HCT116 (cell line): ENCODE data around the gene PRR29. TPM values are rescaled to one million over a fixed set of nuclear protein-coding genes. Genes with fewer than 3 reads are reported as not detected.

Experiments
- ATAC-seq: fragments of 200-7000 bp; cut with Tn5 transposase; 2 replicates; pipeline ENCODE4 v1.9.1; 2020; ENCODE audit warnings: mild to moderate bottlenecking, moderate library complexity
- BruUV-seq: library from RNA; stranded (reverse); fragments of 400-500 nt; replicated peaks from 2 replicates; lab custom pipeline; 2021; lab: Mats Ljungman, UMichigan
- CTCF ChIA-PET: fragments of 300-600 bp; sonication (Branson Sonifier 250); formaldehyde crosslinking; loops from one replicate; lab custom pipeline; 2021; ENCODE audit warnings: antibody characterized with exemption; lab: Charles Lee
- POLR2A ChIA-PET: fragments of 300-600, 350-600 bp; sonication (Branson Sonifier 250); formaldehyde crosslinking; loops from one replicate; lab custom pipeline; 2021; ENCODE audit warnings: antibody characterized with exemption; lab: Charles Lee
- RAD21 ChIA-PET, 2 experiments: fragments of 300-600 bp; sonication (Branson Sonifier 250); formaldehyde crosslinking; loops; one replicate each; lab custom pipeline; 2023; ENCODE audit warnings: low total read pairs in 2 of 2; ENCODE audit not compliant: uncharacterized antibody in 2 of 2, unreplicated experiment in 2 of 2, low non-redundant PET in 1 of 2; lab: Charles Lee
- DNase-seq: peaks from one replicate; pipeline ENCODE4 v3.0.0-alpha.2; 2010; ENCODE audit warnings: low read depth, low spot score
- H2AFZ ChIP-seq: fragments of 200-600 bp; shearing (Covaris generic), sonication (generic); 2 replicates; pipeline ENCODE4 v1.6.1; 2017; ENCODE audit warnings: low read depth, mixed run types, mixed read lengths, antibody characterized with exemption, low read length; ENCODE audit not compliant: poor library complexity, severe bottlenecking
- H3K27ac ChIP-seq: 2 replicates; pipeline ENCODE4 v1.5.1; 2012; ENCODE audit warnings: low read depth, low read length
- H3K27me3 ChIP-seq: fragments of 200-600 bp; sonication (generic); 2 replicates; pipeline ENCODE4 v1.6.1; 2016; ENCODE audit warnings: mixed run types, low read length, mixed read lengths; ENCODE audit not compliant: insufficient read depth
- H3K36me3 ChIP-seq, 2 experiments: fragments of 200-500 bp in 1 of 2; fragments of 200-600 bp in 1 of 2; sonication (Bioruptor generic) in 1 of 2; sonication (generic) in 1 of 2; 2 replicates each; pipeline versions ENCODE4 v1.5.1 to v1.6.1; 2014 to 2016; ENCODE audit warnings: low read length in 2 of 2, inconsistent platforms in 1 of 2, mixed read lengths in 1 of 2, mixed run types in 1 of 2; ENCODE audit not compliant: insufficient read depth in 2 of 2, control insufficient read depth in 1 of 2
- H3K4me1 ChIP-seq, 2 experiments: fragments of 200-600 bp in 1 of 2; sonication (generic) in 1 of 2; 2 replicates each; pipeline versions ENCODE4 v1.5.1 to v1.6.1; 2012 to 2017; ENCODE audit warnings: low read length in 2 of 2, inconsistent platforms in 1 of 2, mild to moderate bottlenecking in 1 of 2, mixed read lengths in 1 of 2, mixed run types in 1 of 2, moderate library complexity in 1 of 2; ENCODE audit not compliant: insufficient read depth in 2 of 2, control insufficient read depth in 1 of 2
- H3K4me2 ChIP-seq: fragments of 200-600 bp; sonication (generic); 2 replicates; pipeline ENCODE4 v1.6.1; 2017; ENCODE audit warnings: mixed run types, low read length, mixed read lengths
- H3K4me3 ChIP-seq, 2 experiments: fragments of 200-600 bp in 1 of 2; sonication (generic) in 1 of 2; replicated peaks in 1 of 2; 2 replicates each; pipeline ENCODE4 v1.5.1; 2011 to 2016; ENCODE audit warnings: low read length in 2 of 2, control low read depth in 1 of 2, low read depth in 1 of 2, mild to moderate bottlenecking in 1 of 2, mixed read lengths in 1 of 2, mixed run types in 1 of 2
- H3K79me2 ChIP-seq: fragments of 200-600 bp; sonication (generic); 2 replicates; pipeline ENCODE4 v1.6.1; 2017; ENCODE audit warnings: mild to moderate bottlenecking, mixed run types, low read length, moderate library complexity, mixed read lengths; ENCODE audit not compliant: insufficient read depth
- H3K9ac ChIP-seq: fragments of 200-600 bp; sonication (generic); 2 replicates; pipeline ENCODE4 v1.6.1; 2016; ENCODE audit warnings: low read length, mixed read lengths
- H3K9me2 ChIP-seq: fragments of 200-600 bp; sonication (generic), shearing (Covaris generic); 2 replicates; pipeline ENCODE4 v1.6.1; 2017; ENCODE audit warnings: mixed run types, mild to moderate bottlenecking, moderate library complexity; ENCODE audit not compliant: insufficient read depth
- H3K9me3 ChIP-seq, 2 experiments: fragments of 200-500 bp in 1 of 2; fragments of 200-600 bp in 1 of 2; sonication (Bioruptor generic) in 1 of 2; sonication (generic) in 1 of 2; 2 replicates each; pipeline ENCODE4 v1.6.1; 2014 to 2017; ENCODE audit warnings: low read length in 2 of 2, mixed read lengths in 2 of 2, inconsistent platforms in 1 of 2, low read depth in 1 of 2, mild to moderate bottlenecking in 1 of 2, mixed run types in 1 of 2, moderate library complexity in 1 of 2; ENCODE audit not compliant: control insufficient read depth in 1 of 2, insufficient read depth in 1 of 2
- H4K20me1 ChIP-seq: fragments of 200-600 bp; sonication (generic), shearing (Covaris generic); 2 replicates; pipeline ENCODE4 v1.6.1; 2017; ENCODE audit warnings: mixed run types, mild to moderate bottlenecking, moderate library complexity; ENCODE audit not compliant: insufficient read depth
- ATF3 ChIP-seq: IDR thresholded peaks from 2 replicates; pipeline ENCODE4 v1.6.1; 2012
- CBX3 ChIP-seq: IDR thresholded peaks from 2 replicates; pipeline ENCODE4 v1.6.1; 2012; ENCODE audit warnings: low read depth
- POLR2AphosphoS5 ChIP-seq: IDR thresholded peaks from 2 replicates; pipeline ENCODE4 v1.6.1; 2011; ENCODE audit warnings: mild to moderate bottlenecking, low read depth, low read length, moderate library complexity
- SRF ChIP-seq: IDR thresholded peaks from 2 replicates; pipeline ENCODE4 v1.6.1; 2012; ENCODE audit warnings: low read depth
- ZNF274 ChIP-seq: fragments of 200-500 bp; sonication (Bioruptor generic); IDR thresholded peaks from 2 replicates; pipeline ENCODE4 v1.6.1; 2014; ENCODE audit warnings: mild to moderate bottlenecking, low read depth, low read length, inconsistent platforms
- intact Hi-C: fragments of 100-400 bp; cut with micrococcal nuclease; formaldehyde crosslinking; loops from 2 replicates; pipeline ENCODE4 v1.10.0; 2022
- total RNA-seq: library from RNA; stranded (reverse); gene quantifications from one replicate; pipeline ENCODE4 v1.2.1, GENCODE V29; 2021; ENCODE audit not compliant: unreplicated experiment
- TF ChIP-seq, protein P1 (sequence below): IDR thresholded peaks from 2 replicates; pipeline ENCODE4 v1.6.1; 2012; ENCODE audit warnings: low read depth

Gene PRR29
- total RNA-seq, 1 experiment from 2014 or later, result not detected

DNA sequence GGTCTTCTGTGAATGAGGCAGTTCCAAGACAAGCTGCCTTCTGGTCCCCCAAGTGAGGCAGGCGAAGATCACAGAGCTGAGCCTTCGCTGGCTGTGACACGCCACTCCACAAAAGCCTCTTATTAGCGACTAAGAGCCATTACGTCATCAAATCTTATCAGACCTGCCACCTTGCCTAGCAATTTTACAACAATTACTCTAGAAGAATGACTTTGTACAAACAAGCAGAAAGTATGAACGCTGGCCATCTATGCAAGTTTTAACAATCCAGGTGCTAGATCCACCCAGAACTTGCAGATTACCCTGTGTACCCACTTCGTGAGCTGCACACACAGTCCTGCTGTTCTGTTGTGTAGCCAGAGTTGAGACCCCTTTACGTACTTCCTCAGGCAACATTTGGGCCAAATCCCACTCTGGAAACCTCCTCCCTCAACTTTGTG lies 26.1 kb downstream of the PRR29 start (continued):
- TF ChIP-seq ATF3, result no peak
- TF ChIP-seq, protein P1, sequence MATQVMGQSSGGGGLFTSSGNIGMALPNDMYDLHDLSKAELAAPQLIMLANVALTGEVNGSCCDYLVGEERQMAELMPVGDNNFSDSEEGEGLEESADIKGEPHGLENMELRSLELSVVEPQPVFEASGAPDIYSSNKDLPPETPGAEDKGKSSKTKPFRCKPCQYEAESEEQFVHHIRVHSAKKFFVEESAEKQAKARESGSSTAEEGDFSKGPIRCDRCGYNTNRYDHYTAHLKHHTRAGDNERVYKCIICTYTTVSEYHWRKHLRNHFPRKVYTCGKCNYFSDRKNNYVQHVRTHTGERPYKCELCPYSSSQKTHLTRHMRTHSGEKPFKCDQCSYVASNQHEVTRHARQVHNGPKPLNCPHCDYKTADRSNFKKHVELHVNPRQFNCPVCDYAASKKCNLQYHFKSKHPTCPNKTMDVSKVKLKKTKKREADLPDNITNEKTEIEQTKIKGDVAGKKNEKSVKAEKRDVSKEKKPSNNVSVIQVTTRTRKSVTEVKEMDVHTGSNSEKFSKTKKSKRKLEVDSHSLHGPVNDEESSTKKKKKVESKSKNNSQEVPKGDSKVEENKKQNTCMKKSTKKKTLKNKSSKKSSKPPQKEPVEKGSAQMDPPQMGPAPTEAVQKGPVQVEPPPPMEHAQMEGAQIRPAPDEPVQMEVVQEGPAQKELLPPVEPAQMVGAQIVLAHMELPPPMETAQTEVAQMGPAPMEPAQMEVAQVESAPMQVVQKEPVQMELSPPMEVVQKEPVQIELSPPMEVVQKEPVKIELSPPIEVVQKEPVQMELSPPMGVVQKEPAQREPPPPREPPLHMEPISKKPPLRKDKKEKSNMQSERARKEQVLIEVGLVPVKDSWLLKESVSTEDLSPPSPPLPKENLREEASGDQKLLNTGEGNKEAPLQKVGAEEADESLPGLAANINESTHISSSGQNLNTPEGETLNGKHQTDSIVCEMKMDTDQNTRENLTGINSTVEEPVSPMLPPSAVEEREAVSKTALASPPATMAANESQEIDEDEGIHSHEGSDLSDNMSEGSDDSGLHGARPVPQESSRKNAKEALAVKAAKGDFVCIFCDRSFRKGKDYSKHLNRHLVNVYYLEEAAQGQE, result no peak
- no peak for TF ChIP-seq CBX3

- POLR2A ChIA-PET, result interaction anchor here (0.9 to 1.3 kb wide), 3 partner anchors 105 to 108 kb away, joined by 3 to 5 read pairs (median 3); partner anchors contain the start of gene ERN1
- Histone ChIP-seq H3K27ac (no peak overlapping the region), H4K20me1 (no peaks in the 10 kb centered on the region), H3K79me2 (no peaks in the 10 kb centered on the region), H3K9me3 (no peaks in the 10 kb centered on the region), H3K4me2 (peak overlapping the region; percentile 73), H3K27me3 (no peaks in the 10 kb centered on the region), H3K4me3 (peak overlapping the region; percentile 45 to 50), H3K36me3 (no peaks in the 10 kb centered on the region), H3K9ac (no peak overlapping the region), H2AFZ (peak overlapping the region; percentile 56), H3K4me1 (peaks cover 3 to 11% of the 10 kb centered on the region in 2 experiments; a peak in 3 of 4 replicates), H3K9me2 (no peaks in the 10 kb centered on the region)
- CTCF ChIA-PET, result interaction anchor here (0.6 to 7.6 kb wide), 40 partner anchors 8 to 257 kb away, joined by 3 to 519 read pairs (median 5); partner anchors contain the start of genes ERN1, GH1 and GH2
- BruUV-seq, result no TSS peak
- TF ChIP-seq POLR2AphosphoS5 (no peak), CBX3 (peak; percentile 17; the same call in 1 of the 2 replicates), ZNF274 (no peak), SRF (no peak)
- ATAC-seq (peak; percentile 46), DNase-seq (no peak)
- RAD21 ChIA-PET, result interaction anchor here (0.7 to 6.2 kb wide), 5 partner anchors 50 to 109 kb away, joined by 3 to 66 read pairs (median 4); no protein-coding TSS in a partner anchor
- intact Hi-C loops, result loop anchor here (10.0 kb wide), 1 partner anchor 390 kb away; no protein-coding TSS in a partner anchor
Observed at GRCh38 chr17:64024781-64025731, 26.9 kb downstream of the PRR29 start.
